ENCODE data around the gene NFIB. TPM values are rescaled to one million over a fixed set of nuclear protein-coding genes. Genes with fewer than 3 reads are reported as not detected.

NFIB gene
- total and polyA plus RNA-seq, 2 of the 4 experiments (the other 2 are of a cell fraction): 1.4 to 2.0 TPM

DNA sequence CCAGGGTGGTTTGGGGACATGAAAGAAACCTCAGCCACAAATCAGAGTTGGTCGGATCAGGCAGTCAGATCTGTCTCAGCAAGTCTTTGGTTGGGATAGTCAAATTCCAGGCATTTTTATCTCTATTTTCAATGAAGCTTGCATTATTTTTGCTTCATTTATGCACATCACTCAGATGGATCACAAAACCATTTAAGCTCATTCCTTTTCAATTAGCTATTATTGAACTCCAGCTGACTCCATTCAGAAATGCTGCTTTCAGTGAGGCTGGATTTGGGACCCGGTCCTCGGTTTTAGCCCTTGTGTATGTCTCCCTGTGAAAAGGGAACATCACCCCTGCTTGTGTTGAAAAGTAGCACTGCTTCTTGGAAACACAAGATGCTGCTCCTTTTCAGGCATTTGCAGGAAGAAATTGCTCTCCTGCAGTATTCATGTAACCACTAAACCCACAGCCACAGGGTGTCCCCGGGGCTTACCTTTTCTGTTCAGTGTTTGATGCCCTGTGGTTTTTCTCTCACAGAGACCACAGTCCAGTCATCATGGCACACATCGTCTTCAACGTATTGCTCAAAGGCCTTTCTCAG lies 232.9 kb downstream of the NFIB start:
- Histone ChIP-seq H3K27ac (ENCODE audit: insufficient read depth, low read length) (no peak overlapping the region), H4K91ac (ENCODE audit: insufficient read depth, low read depth, low read length) (no peak overlapping the region), H3K56ac (ENCODE audit: extremely low read depth, insufficient read depth, low read length) (no peak overlapping the region), H2BK120ac (ENCODE audit: low read depth, low read length) (no peak overlapping the region), H3K4ac (ENCODE audit: low read depth, low read length) (no peak overlapping the region), H4K8ac (ENCODE audit: low read depth in 2 of 2, low read length in 2 of 2) (no peak overlapping the region), H2BK5ac (ENCODE audit: low read depth, low read length, poor library complexity, severe bottlenecking) (no peak overlapping the region), H3K23ac (ENCODE audit: low read depth, low read length) (no peak overlapping the region), H2BK20ac (ENCODE audit: low read depth, low read length) (no peak overlapping the region), H3K18ac (ENCODE audit: low read depth, low read length) (no peak overlapping the region), H2BK15ac (ENCODE audit: low read depth, low read length) (no peak overlapping the region), H3K9me1 (ENCODE audit: insufficient read depth, low read length) (no peaks in the 10 kb centered on the region), H3K4me3 (ENCODE audit: insufficient read depth, low read depth, low read length) (no peak overlapping the region), H3K9me3 (ENCODE audit: control insufficient read depth, insufficient read depth, low read length) (no peaks in the 10 kb centered on the region), H2AFZ (replicated peaks; ENCODE audit: low read length, poor library complexity) (no peak overlapping the region), H3K79me1 (ENCODE audit: low read depth in 1 of 2, low read length in 2 of 2) (no peaks in the 10 kb centered on the region), H2AK5ac (ENCODE audit: low read depth, low read length) (no peak overlapping the region), H3K9ac (ENCODE audit: low read depth, low read length) (no peak overlapping the region), H3K4me1 (ENCODE audit: control insufficient read depth, insufficient read depth, low read length) (peaks cover 2% of the 10 kb centered on the region; the same call in 1 of the 2 replicates), H3K14ac (replicated peaks; ENCODE audit: low read depth, low read length) (no peak overlapping the region), H2AK9ac (replicated peaks; ENCODE audit: low read depth, low read length, poor library complexity) (no peak overlapping the region), H4K20me1 (ENCODE audit: insufficient read depth, low read length) (no peaks in the 10 kb centered on the region), H4K5ac (ENCODE audit: low read depth, low read length) (no peak overlapping the region), H3K36me3 (ENCODE audit: control insufficient read depth, insufficient read depth, low read length) (no peaks in the 10 kb centered on the region), H3K27me3 (ENCODE audit: control insufficient read depth, insufficient read depth, low read length) (peaks cover 2% of the 10 kb centered on the region; the same call in 1 of the 2 replicates), H3K4me2 (ENCODE audit: low read depth, low read length) (no peak overlapping the region)
- 37% methylated on average over 2 of the region's 6 CpGs; no CpG with 5 or more reads in 1 of the 2 experiments for WGBS, 2 experiments (ENCODE audit: extremely low coverage in 2 of 2, insufficient read length in 1 of 2)
- ChIA-PET CTCF (no interaction called here), POLR2A (ENCODE audit: unreplicated experiment) (no interaction called here)
- in situ Hi-C loops (cut with MboI; ENCODE audit: low sequenced_read_pairs) (no loop called here), intact Hi-C loops (cut with micrococcal nuclease) (no loop called here), dilution Hi-C loops (cut with HindIII; ENCODE audit: low sequenced_read_pairs, unreplicated experiment) (no loop called here)
- TF ChIP-seq SMC3 (IDR thresholded peaks at IDR 0.05; ENCODE audit: low read depth, low read length) (no peak), CHD1 (IDR thresholded peaks at IDR 0.05; ENCODE audit: low read depth, low read length) (no peak), CEBPB (IDR thresholded peaks at IDR 0.05; ENCODE audit: low read depth, low read length) (no peak), BHLHE40 (IDR thresholded peaks at IDR 0.05; ENCODE audit: low read depth, low read length) (no peak), ELK1 (IDR thresholded peaks at IDR 0.05; ENCODE audit: borderline replicate concordance, low read depth, low read length) (no peak), CTCF (conservative IDR thresholded peaks at IDR 0.05; ENCODE audit: low read depth, low read length) (no peak)
- DNase-seq (peak; percentile 48), ATAC-seq (ENCODE audit: low read depth) (peak; percentile 14; the same call in 1 of the 2 replicates)
- no TSS peak for BruUV-seq (replicated peaks)
